SK-N-SH (cell line): ENCODE measurements around the gene EVPL.

ENCODE experiments used
- CTCF ChIP-seq: fragments of 200-600 bp; sonication (generic); IDR thresholded peaks from 2 replicates; pipeline ENCODE4 v1.6.1; 2017; ENCODE audit warnings: antibody characterized with exemption, mild to moderate bottlenecking, moderate library complexity
- EZH2phosphoT487 ChIP-seq: fragments of 200-600 bp; sonication (generic); IDR thresholded peaks from 2 replicates; pipeline ENCODE4 v1.6.1; 2017; ENCODE audit warnings: low read depth, mixed run types, mild to moderate bottlenecking, antibody characterized with exemption, moderate library complexity, borderline replicate concordance
- JUND ChIP-seq: IDR thresholded peaks from 2 replicates; pipeline ENCODE4 v1.4.0; 2012
- POLR2AphosphoS5 ChIP-seq: IDR thresholded peaks from 2 replicates; pipeline ENCODE4 v1.6.1; 2012; ENCODE audit warnings: low read depth, low read length
- RCOR1 ChIP-seq: fragments of 150-350 bp; IDR thresholded peaks from 2 replicates; pipeline ENCODE4 v1.6.1; 2017; ENCODE audit warnings: antibody characterized with exemption, low read length

GRCh38 chr17:75991396-75991795, 35.7 kb downstream of the EVPL start:
- TF ChIP-seq RCOR1 (no peak), CTCF (no peak), JUND (no peak), POLR2AphosphoS5 (no peak), EZH2phosphoT487 (no peak)
